ENCODE data around the gene MELTF.

MELTF gene

GRCh38 chr3:197008436-197009209 lies 21.0 kb downstream of the MELTF start:
- no peak for DNase-seq

- DNase-seq, result no peak
Observed at GRCh38 chr3:197007953-197008352, 21.7 kb downstream of the MELTF start.

- no peak for DNase-seq
Observed at GRCh38 chr3:197007296-197007940, 22.2 kb downstream of the MELTF start.

- DNase-seq, result no peak
Observed at GRCh38 chr3:197006860-197007259, 22.8 kb downstream of the MELTF start.

- no peak for DNase-seq
Observed at GRCh38 chr3:197006446-197006845, 23.2 kb downstream of the MELTF start.

- no peak for DNase-seq
Observed at GRCh38 chr3:197003461-197004385, 25.9 kb downstream of the MELTF start.

- DNase-seq, result peak in 1 of 2 experiments; percentile 82
Observed at GRCh38 chr3:197002701-197003454, 26.7 kb downstream of the MELTF start.

GRCh38 chr3:197001972-197002700 lies 27.5 kb downstream of the MELTF start:
- DNase-seq, result no peak

GRCh38 chr3:197001106-197001971 lies 28.3 kb downstream of the MELTF start:
- no peak for DNase-seq

- no peak for DNase-seq
Observed at GRCh38 chr3:197000211-197000610, 29.4 kb downstream of the MELTF start.

GRCh38 chr3:196998966-196999760 lies 30.5 kb downstream of the MELTF start:
- no peak for DNase-seq

GRCh38 chr3:196997311-196997710 lies 32.3 kb downstream of the MELTF start:
- DNase-seq, result no peak

- DNase-seq, result peak in 1 of 2 experiments; percentile 26
Observed at GRCh38 chr3:196996454-196997265, 33.0 kb downstream of the MELTF start.

GRCh38 chr3:196995646-196996355 lies 33.8 kb downstream of the MELTF start:
- DNase-seq, result no peak

GRCh38 chr3:196995027-196995426 lies 34.6 kb downstream of the MELTF start:
- no peak for DNase-seq

GRCh38 chr3:196994056-196994455 lies 35.6 kb downstream of the MELTF start:
- no peak for DNase-seq

- DNase-seq, result no peak
Observed at GRCh38 chr3:196992461-196993065, 37.1 kb downstream of the MELTF start.

Data from NCI-H446 (cell line).